HG03558 (cell line): ENCODE data around the gene BBS12.
A peak's percentile ranks its signal among the peaks of the same experiment; 100 is the strongest.
"Not testable (repeated sequence)": the region's sequence is repeated elsewhere in the genome, so short reads cannot be mapped to it uniquely, and the experiment has no call there.

Experiments used
- ATAC-seq: cut with Tn5 transposase; IDR thresholded peaks from one replicate; pipeline ENCODE4 v1.9.1; 2021; ENCODE audit warnings: moderate number of reproducible peaks; ENCODE audit not compliant: unreplicated experiment; ENCODE audit errors: extremely low read depth

BBS12 gene

DNA sequence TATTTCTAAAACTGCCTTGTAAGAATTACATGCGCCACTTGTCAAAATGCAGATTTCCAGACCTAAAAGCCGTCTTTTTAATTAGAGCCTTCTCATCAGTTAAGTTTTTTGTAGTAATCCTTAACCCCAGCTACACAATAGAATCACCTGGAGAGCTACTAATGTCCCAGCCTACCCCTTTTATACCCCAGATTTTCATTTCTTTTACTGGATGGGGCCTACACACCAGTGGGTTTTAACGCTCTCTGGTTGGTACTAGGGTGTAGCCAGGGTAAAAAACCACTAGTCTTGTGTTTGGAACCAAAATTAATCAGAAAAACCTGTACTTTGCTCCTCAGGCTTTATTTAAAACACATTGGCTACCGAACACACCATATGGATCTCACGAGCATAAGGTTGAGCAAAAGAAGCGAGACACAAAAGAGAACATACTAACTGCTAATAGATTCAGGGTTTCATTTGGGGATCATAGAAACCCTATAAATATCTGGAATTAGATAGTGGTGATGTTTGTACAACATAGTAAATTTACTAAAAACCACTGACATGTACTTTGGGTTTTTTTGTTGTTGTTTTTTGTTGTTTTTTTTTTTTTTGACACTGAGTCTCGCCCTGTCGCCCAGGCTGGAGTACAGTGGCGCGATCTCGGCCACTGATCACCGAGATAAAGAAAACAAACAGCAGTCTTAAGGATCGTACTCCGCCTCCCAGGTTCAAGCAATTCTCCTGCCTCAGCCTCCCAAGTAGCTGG lies 30.6 kb downstream of the BBS12 start:
- ATAC-seq: no peak

DNA sequence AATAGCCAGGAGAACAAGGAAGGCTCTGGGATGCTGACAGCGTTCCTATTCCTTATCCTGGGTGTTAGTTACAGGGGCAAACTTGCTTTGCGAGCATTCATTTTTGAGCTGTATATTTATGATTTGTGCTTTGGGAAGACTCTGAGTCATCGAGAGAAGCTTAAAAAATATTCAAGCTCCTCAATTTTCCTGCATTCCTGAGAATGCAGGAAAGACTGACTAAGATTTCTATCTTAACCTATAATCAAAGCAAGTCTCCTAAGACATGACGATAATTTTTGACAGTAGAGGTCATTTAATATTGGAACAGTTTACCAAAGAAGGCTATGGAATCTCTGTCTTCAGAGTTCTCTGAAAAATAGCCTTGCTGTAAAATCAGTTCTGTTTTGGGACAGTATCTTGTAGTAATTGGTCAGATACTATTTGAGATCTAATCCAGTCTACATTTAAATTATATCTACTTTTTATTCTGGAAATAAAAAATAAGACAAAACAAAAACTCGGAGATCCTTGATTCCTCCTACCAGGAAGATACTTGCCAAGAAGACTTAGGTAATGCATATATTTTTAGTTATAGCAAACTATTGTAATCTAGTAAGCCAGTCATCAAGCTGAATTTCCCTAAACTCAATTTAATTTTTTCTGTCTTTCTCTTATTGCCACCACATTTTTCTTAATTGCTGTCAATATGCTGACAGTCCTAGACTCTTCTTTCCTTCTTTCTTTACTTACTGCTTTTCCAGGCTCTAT lies 31.7 kb downstream of the BBS12 start:
- no peak for ATAC-seq

DNA sequence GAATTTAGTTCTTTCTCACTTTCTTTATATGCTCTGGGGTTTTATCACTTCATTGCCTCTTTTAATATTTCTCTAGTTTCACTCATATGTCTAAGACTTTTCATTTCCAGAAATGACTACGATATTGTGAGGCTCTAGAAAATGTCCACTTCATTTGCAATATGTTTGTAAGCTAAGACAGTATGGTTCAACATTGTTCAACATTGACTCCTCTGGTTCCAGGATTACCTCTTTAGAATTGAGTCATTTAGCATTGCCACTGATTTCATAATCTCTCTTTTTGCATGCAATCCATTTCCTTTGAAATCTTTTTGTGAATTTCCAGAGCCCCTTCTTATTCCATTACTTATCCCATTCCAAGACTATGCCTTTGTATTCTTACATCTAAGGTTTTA lies 32.3 kb downstream of the BBS12 start:
- peak; percentile 78 for ATAC-seq

DNA sequence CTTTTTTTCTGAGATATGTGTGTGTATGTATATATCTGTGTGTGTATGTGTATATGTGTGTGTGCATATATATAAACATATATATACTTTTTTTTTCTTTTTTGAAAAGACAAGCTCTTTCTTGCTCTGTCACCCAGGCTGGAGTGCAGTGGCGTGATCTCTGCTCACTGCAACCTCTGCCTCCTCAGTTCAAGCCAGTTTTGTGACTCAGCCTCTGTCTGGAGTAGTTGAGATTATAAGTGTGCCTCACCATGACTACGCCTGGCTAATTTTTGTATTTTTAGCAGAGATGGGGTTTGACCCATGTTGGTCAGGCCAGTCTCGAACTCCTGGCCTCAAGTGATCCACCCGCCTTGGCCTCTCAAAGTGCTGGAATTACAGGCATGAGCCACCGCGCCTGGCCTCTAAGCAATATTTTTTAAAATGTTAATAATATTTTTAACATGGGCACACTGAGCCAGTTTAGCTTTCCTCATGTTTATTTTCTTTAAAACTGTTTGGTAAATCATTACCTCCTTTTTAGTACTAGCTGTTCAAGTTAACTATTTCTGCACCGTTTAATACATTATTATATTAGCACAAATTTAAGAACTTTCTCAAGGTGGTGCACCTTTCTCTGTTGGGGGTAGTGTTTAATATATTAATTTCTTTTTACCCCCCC lies 33.3 kb downstream of the BBS12 start:
- ATAC-seq: no peak

DNA sequence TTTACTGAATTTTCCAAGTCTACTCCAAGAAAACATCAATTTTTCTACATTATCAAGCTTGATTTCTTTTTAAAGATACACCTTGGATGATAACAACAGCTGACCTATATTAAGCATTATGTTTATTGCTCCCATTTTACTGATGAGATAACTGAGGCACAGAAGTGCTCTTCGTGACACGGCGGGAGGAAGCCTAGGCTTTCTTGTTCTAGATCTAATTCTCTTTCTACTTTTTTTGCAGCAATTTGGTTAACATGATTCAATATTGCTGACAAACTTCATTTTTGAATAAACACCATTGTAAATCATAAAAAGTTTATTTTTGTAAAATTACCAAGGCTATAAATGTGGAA lies 33.8 kb downstream of the BBS12 start:
- no peak for ATAC-seq

DNA sequence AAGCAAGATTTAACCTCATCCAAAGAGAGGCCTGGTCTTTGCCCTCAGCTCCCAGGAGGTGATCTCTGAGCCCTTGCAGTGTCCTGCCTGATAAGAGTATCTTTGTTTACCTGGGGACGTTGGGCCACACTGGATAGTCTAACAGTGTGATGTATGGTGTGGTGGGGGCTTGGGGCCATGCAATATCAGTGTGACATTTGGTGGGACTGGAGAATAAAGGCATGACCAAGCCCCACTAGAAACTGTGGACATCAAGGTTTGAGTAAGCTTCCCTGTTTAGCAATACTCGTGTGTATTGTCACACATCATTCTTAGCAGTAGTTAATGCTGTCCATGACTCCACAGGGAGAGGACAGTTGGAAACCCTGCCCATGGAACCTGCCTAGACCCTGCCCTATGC lies 34.4 kb downstream of the BBS12 start:
- ATAC-seq: no peak

DNA sequence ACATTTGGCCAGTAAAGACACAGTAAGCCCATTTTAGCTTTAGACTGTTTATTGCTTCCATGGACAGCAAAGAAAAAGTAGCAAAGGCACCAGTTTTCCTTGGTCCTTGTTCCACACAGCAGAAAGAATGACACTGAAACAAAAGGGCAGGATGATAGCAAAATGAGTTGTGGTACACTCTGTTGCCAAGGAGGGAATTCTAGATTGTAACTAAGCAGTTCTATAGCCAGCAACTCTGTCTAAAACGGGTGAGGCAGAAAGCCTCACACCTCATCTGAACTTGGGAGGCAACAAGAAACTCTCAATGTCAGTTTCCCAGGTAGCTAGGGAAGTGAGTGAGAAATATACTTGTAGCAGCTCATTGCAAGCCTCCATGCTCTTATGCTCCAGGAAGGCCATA lies 39.2 kb downstream of the BBS12 start:
- ATAC-seq: no peak

DNA sequence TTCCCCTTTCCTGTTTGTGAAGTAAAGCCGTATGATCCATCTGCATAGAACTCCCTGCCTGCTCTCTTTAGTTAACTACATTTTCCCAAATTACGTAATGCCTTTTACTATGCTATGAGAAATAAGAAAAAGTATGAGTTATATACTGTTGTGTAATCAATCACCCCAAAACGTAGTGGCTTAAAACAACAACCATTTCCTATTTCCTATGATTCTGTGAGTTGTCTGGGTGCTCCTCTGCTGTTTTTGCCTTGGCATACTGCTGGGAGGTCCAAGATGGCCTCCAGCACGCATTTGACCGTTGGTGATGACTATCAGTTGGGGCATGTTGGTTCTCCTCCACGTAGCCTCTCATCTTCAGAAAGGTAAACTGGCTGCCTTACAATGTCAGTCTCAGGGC lies 39.8 kb downstream of the BBS12 start:
- ATAC-seq: no peak

DNA sequence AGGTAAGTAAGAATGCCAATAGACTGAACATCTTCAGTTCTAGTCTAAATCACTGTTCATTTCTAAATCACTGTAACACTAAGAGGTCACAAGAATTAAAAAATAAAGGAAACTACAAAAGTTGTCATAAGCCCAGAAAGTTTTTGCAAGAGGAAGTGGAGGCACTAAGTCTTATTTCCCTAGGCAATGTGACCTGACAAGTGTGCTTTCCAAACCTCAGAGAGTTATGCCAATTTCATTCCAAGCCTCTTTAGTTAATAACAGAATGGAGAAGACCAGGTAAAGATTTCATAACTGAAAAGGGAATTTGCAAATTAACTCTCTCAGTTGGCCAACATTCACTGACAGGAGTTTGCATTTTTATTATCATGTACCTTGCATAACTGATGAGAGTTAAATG lies 40.5 kb downstream of the BBS12 start:
- ATAC-seq: no peak

DNA sequence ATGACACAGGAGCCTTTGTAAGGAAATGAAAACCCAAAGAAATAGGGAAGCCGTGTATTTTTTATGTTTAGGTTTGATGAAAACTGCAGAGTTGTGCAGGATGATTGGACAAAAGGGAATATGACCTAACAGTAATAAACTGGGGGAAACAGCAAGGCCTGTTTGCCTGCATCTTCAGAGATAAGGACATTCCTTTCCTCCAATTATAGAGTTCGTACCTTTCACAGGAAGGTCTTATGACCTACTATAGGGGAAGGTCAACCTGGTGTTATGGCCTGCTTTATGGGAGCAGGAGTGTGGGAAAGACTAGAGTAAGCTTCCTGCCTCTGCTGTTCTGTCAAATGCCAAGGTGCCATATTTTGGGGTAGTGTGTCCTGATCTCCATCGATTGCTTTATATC lies 42.5 kb downstream of the BBS12 start:
- ATAC-seq: no peak

DNA sequence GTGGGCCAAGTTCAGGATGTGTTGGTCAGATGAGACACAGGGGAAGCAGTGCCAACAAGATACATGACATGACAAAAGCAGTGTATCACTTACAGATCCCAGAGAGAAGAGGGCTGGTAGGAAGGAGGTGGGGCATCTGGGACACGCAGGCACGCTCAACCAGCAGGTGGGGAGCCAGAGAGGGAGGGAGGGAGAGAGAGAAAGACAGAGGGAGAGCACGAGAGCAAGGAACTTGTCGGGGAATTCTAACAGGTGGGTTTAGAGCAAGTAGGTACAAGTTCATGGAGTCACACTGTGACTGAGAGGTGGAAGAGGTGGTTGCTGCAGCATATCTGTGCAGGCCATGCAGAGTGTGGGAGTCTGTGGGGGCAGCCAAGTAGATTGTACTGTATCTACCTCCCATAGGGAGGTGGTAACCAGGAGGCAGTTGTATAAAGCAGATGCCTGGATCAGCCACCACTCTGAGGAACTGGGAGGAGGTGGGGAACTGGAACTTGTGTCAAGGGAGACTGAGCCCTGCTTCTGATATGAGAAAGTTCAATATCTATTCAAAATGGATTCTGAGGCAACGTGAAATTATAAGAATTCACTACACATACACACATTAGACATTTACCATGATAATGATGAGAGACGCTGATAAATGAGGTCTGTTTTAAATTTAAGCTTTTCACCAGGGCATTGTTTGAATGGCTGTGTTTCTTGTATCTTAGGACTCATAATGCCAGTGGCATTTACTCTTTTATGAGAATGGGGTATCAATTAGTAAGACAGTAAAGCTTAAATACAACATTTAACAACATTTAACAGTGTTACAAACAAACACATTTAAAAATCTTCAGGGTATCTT lies 43.7 kb downstream of the BBS12 start:
- ATAC-seq: no peak

DNA sequence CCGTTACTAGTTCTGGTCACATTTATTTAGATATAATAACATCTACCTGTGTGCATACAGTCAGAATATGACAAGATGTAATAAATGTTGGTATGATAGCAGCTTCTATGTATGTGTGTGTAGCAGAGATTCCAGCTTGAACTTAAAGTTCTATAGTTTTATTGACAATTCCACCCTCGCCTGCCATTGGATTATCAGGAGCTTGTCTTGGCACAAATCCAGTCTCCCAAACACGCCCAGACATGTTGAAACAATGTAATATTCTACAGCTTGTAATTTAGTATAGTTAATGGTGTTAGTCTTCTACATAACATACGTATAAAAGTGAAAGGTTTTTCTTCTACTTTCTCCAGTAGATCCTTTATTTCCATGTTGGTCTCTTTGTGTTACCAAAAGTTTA lies 44.4 kb downstream of the BBS12 start:
- no peak for ATAC-seq

DNA sequence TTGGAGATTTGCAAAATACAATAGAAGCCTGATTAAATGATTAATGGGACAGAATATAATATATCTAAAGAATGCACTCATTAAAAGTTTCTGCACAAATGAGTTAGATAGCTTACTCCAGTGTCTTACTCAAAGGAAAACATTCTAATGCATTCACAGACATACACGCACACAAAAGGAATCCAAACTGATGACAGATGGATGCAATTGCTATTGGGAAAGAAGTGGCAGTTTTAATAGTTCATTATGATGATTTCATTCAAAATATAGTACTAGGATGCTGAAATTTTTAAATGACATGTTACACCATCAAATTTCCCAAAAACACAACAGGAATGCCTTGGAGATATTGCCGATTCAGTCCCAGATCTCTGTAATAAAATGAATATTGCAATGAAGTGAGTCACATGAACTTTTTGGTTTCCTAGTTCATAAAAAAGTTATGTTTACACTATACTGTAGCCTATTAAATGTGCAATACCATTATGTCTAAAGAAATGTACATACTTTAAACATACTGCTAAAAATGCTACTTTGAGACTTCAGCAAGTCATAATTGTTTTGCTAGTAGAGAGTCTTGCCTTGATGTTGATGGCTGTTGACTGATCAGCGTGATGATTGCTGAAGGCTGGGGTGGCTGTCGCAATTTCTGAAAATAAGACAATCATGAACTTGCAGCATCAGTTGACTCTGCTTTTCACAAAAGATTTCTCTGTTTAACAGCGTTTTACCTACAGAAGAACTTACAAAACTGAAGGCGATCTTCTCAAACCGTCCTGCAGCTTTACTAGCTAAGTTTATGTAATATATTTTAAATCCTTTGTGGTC lies 45.6 kb downstream of the BBS12 start:
- no peak for ATAC-seq

DNA sequence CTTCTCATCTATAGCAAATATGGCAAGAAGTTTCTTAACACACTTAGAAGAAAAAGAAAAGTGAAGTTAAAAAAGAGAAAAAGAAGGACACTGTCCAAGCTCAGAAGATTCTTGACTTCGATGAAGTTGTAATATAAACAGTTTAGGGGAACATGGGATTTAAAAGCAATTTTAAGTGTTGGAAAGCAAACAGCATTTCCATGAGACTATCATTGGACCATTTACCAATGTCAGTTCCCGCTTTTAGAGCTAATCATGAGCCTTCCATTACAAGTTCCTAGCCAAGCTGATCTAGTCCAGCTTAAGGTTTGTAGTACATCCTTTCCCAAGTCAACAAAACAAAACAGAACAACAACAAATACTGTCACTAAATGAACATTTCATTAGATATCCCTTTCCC lies 49.0 kb downstream of the BBS12 start:
- ATAC-seq: no peak

DNA sequence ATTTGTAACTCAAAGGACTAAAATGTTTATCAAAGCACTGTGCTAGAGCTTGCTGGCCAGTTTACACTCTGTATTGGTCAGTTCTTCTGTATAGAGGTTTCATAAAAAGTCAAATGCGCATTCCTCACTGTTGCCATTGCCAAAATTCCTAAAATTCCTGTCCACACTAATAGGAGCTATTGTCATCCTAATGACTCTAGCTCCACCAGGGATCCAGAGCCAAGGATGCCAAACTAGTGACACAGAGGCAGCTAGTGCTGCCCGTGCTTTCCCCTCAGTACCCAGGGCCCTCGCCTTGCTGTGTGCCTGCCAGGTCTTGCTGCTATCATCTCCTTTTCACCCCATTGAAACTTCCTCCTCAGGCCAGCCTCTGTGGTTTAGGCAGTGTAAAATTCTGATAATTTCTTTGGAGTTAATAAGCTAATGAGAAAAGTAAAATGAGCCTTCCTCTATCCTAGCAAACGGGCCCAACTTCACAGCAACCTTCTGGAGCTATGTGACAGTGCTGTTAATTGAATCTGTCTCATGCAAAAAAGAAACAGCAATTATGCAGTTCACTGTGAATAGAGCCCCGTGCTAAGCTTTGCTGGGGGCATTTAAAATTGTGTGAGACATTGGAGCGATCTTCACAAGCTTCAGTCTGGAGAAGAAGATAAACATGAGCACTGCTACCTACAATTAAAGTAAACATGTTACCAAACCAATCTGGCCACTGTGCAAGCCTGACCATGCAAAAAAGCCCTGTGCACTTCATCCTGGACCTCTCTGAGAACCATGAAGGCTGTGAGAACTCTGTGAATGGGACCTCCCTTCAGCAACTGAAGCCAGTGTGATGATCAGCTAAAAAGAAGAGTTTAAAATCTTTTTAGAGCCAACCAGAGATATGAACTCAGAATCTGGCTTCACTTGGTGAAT lies 51.1 kb downstream of the BBS12 start:
- ATAC-seq: no peak

DNA sequence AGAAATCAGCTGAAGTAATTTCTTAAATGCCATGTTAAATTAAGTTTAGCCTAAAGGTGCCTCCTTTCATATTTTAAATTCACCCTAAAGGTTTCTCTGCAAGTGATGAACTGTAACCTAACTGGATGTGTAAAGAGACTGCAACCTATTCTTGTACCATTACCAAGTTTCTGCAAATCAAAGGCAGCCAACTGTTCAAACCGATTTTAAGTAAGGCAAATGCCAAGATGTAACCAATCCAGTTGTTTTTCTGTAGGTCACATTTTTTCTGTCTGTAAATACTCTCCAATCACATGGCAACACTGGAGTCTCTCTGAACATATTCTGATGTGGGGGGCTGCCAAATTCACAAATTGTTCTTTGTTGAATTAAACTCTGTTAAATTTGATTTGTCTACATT lies 51.8 kb downstream of the BBS12 start:
- ATAC-seq: no peak

DNA sequence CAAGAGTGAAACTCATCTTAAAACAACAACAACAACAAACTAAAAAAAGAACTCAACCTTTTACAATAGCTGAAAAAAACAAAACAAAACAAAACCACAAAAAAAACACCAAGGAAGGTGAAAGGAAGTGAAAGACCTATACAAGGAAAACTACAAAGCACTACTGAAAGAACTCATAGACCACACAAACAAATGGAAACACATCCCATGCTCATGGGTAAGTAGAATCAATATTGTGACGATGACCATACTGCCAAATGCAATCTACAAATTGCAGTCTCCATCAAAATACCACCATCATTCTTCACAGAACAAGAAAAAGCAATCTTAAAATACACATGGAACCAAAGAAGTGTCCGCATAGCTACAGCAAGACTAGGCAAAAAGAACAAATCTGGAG lies 52.6 kb downstream of the BBS12 start:
- ATAC-seq: no peak

DNA sequence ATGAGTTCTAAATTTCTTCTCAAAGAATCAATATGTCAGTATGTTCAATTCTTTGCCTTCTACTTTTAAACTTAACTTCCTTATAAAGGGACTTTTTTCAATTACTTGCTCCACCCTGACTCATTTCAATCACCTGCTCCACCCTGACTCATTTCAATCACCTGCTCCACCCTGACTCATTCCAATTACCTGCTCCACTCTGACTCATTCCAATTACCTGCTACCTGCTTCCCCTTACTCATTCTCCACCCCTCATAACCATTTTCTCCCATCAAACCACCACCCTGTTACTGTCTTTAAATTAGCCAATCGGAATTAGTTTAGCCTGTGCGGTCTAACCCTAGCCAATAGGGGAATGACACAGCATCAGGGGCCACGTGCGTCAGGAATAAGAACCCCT lies 53.8 kb downstream of the BBS12 start:
- not testable (repeated sequence) for ATAC-seq

DNA sequence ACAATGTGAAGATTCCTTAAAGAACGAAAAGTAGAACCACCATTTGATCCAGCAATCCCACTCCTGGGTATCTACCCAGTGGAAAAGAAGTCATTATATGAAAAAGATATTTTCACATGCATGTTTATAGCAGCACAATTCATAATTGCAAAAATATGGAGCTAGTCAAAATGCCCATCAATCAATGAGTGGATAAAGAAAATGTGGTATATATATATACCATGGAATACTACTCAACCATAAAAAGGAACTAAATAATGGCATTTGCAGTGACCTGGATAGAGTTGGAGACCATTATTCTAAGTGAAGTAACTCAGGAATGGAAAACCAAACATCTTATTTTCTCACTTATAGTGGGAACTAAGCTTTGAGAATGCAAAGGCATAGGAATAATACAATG lies 54.4 kb downstream of the BBS12 start:
- not testable (repeated sequence) for ATAC-seq
